Left lung (tissue), 10 donors: ENCODE measurements around the gene GCNT2. TPM values are rescaled to one million over a fixed set of nuclear protein-coding genes. Genes with fewer than 3 reads are reported as not detected.
"Not testable (repeated sequence)": the region's sequence is repeated elsewhere in the genome, so short reads cannot be mapped to it uniquely, and the experiment has no call there.

ENCODE experiments used
- ATAC-seq: fragments of 200-7000 bp; cut with Tn5 transposase; one replicate; pipeline ENCODE4 v1.9.1; 2020; ENCODE audit warnings: moderate library complexity
- DNase-seq, 4 donors: peaks; one replicate each; pipeline ENCODE4 v3.0.0-alpha.2; 2013 to 2020
- H3K27ac ChIP-seq, 2 donors: fragments of 200-600 bp; sonication (generic) in 1 of 2; one replicate each; pipeline versions ENCODE4 v1.5.0 to v1.8.0; 2020 to 2021
- H3K27me3 ChIP-seq, 2 donors: fragments of 200-600 bp; sonication (generic) in 1 of 2; one replicate each; pipeline versions ENCODE4 v1.5.0 to v1.8.0; 2020 to 2021
- H3K36me3 ChIP-seq, 2 donors: fragments of 200-600 bp; sonication (generic) in 1 of 2; one replicate each; pipeline versions ENCODE4 v1.5.0 to v1.8.0; 2020 to 2021
- H3K4me1 ChIP-seq, 2 donors: fragments of 200-600 bp; one replicate each; pipeline ENCODE4 v1.8.0; 2021
- H3K4me3 ChIP-seq, 2 donors: fragments of 200-600 bp; sonication (generic) in 1 of 2; one replicate each; pipeline versions ENCODE4 v1.5.0 to v1.8.0; 2020 to 2021; ENCODE audit warnings: mild to moderate bottlenecking in 1 of 2
- H3K9me3 ChIP-seq, 2 donors: fragments of 200-600 bp; sonication (generic) in 1 of 2; one replicate each; pipeline versions ENCODE4 v1.5.0 to v1.8.0; 2020 to 2021
- intact Hi-C, 2 donors: fragments of 100-400 bp; cut with DNase I; formaldehyde crosslinking; loops; one replicate each; pipeline versions ENCODE4 v1.11.2 to v1.14.2; 2022
- polyA plus RNA-seq, 6 donors: library from polyadenylated mRNA; unstranded; fragments of 120-200 nt; gene quantifications; one replicate each; pipeline ENCODE4 v1.2.1, GENCODE V29; 2013; ENCODE audit not compliant: insufficient read length in 6 of 6
- total RNA-seq, 2 donors: library from RNA; stranded (reverse); fragmentation: NEBNext Ultra II Directional; extraction: Animal tissue kit (Norgen Biotek cat#: 25700); gene quantifications; one replicate each; pipeline ENCODE4 v1.2.1, GENCODE V29; 2021
- TF ChIP-seq, protein P1 (sequence below), 2 donors: fragments of 200-600 bp; sonication (generic) in 1 of 2; IDR thresholded peaks; one replicate each; pipeline versions ENCODE4 v1.5.0 to v1.8.0; 2021; ENCODE audit warnings: antibody characterized with exemption in 2 of 2
- donor health status: DM: no; HTN: yes; CAD: no.
- donor health status: DM: no; HTN: no; CAD: no.

The GCNT2 gene
- total and polyA plus RNA-seq, 8 donors: 14.7 to 32.3 (median 18.0) TPM

GRCh38 chr6:10520468-10520867 lies 683 bp upstream of the GCNT2 start:
- H3K4me3 ChIP-seq: no peak overlapping the region
- ATAC-seq: peak; percentile 21
- H3K36me3 ChIP-seq: no peaks in the 10 kb centered on the region
- DNase-seq: no peak
- intact Hi-C loops: no loop called here
- TF ChIP-seq, protein P1, sequence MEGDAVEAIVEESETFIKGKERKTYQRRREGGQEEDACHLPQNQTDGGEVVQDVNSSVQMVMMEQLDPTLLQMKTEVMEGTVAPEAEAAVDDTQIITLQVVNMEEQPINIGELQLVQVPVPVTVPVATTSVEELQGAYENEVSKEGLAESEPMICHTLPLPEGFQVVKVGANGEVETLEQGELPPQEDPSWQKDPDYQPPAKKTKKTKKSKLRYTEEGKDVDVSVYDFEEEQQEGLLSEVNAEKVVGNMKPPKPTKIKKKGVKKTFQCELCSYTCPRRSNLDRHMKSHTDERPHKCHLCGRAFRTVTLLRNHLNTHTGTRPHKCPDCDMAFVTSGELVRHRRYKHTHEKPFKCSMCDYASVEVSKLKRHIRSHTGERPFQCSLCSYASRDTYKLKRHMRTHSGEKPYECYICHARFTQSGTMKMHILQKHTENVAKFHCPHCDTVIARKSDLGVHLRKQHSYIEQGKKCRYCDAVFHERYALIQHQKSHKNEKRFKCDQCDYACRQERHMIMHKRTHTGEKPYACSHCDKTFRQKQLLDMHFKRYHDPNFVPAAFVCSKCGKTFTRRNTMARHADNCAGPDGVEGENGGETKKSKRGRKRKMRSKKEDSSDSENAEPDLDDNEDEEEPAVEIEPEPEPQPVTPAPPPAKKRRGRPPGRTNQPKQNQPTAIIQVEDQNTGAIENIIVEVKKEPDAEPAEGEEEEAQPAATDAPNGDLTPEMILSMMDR (IDR thresholded peaks at IDR 0.05): no peak
- no peaks in the 10 kb centered on the region for H3K27me3 ChIP-seq
- no peaks in the 10 kb centered on the region for H3K9me3 ChIP-seq
- H3K4me1 ChIP-seq: peaks cover 8 to 40% of the 10 kb centered on the region in 2 donors
- peak overlapping the region; percentile 64 to 83 for H3K27ac ChIP-seq

GRCh38 chr6:10522929-10523573 lies 1.9 kb downstream of the GCNT2 start:
- Histone ChIP-seq H3K4me3 (no peak overlapping the region), H3K4me1 (peaks cover 8 to 42% of the 10 kb centered on the region in 2 donors), H3K27me3 (no peaks in the 10 kb centered on the region), H3K36me3 (no peaks in the 10 kb centered on the region), H3K27ac (peak overlapping the region; percentile 64 to 83), H3K9me3 (no peaks in the 10 kb centered on the region)
- TF ChIP-seq, protein P1 (IDR thresholded peaks at IDR 0.05): no peak
- DNase-seq (no peak), ATAC-seq (peak; percentile 38)
- intact Hi-C loops: no loop called here

DNA sequence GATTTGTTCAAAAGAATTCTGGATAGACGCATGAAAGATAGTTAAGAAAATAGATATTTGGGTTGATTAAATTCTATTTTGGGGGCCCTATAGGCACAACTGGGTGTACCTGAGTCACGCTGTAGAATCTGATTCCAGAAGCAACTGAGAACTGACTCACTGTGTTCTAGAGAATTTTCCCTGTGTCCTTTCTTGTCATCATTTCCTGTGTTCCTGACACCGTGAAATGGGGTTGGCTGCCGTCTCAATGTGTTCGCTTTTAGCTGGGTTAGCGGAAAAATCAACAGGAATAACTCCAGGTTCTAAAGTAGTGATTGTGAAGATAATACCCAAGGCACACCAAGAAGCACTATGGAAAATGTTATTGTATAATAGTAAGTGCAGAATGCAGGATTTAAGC lies 5.0 kb downstream of the GCNT2 start:
- DNase-seq: no peak
- H3K4me3 ChIP-seq: no peak overlapping the region
- ATAC-seq: no peak
- H3K4me1 ChIP-seq: peaks cover 2 to 30% of the 10 kb centered on the region in 2 donors
- intact Hi-C loops: no loop called here
- no peaks in the 10 kb centered on the region for H3K27me3 ChIP-seq
- H3K36me3 ChIP-seq: no peaks in the 10 kb centered on the region
- TF ChIP-seq, protein P1 (IDR thresholded peaks at IDR 0.05): no peak
- no peak overlapping the region for H3K27ac ChIP-seq
- no peaks in the 10 kb centered on the region for H3K9me3 ChIP-seq

DNA sequence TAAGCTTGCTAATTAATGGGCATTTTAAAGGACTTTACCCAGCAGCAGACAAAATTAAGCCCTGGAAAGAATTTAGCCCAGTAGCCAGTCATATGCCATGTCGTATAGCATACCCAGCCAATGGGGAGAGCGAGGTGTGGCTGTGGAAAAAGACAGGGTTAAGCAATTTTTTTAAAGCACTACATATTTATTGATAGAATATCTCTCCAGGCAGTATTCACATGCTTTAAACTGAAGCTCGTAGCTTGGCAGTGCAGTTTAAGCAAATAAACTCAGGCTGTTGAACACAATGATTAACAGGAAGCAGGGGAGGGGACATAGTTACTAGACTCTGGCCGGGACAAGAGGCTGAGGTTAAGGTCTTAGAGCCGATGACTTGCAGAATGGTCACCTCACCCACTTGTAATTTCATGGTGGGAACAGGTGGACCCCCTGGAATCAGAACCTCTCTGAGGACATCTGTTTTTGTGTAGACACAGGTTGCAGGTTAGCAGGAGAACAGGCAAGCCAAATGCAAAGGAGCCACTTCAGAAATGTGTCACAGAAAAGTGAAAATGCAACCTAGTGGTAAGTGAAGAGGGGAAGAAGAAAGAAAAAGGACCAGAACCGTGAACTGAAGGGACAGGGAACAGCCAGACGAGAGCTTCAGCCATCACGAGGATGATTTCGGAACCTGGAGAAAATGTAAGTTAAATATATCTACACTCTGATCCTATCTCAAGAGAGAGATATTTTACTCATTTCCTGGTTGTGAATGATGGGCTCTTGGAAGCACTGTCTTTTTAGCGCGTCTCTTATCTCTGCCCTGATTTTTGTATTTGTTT lies 7.2 kb downstream of the GCNT2 start:
- peaks cover 2 to 38% of the 10 kb centered on the region in 2 donors for H3K4me1 ChIP-seq
- H3K36me3 ChIP-seq: no peaks in the 10 kb centered on the region
- H3K9me3 ChIP-seq: no peaks in the 10 kb centered on the region
- TF ChIP-seq, protein P1 (IDR thresholded peaks at IDR 0.05): no peak
- intact Hi-C loops: no loop called here
- H3K27me3 ChIP-seq: no peaks in the 10 kb centered on the region
- peak; percentile 84 for ATAC-seq
- H3K27ac ChIP-seq: peak overlapping the region; percentile 81 to 84
- peak in 2 of 4 donors; percentile 56 to 66 for DNase-seq
- H3K4me3 ChIP-seq: peak overlapping the region; percentile 32 to 48

GRCh38 chr6:10529231-10529801 lies 8.2 kb downstream of the GCNT2 start:
- Histone ChIP-seq H3K27ac (peak overlapping the region; percentile 81 to 84), H3K4me3 (peak overlapping the region; percentile 32 to 48), H3K36me3 (no peaks in the 10 kb centered on the region), H3K4me1 (peaks cover 2 to 44% of the 10 kb centered on the region in 2 donors), H3K9me3 (no peaks in the 10 kb centered on the region), H3K27me3 (no peaks in the 10 kb centered on the region)
- ATAC-seq (peak; percentile 66), DNase-seq (peak in 1 of 4 donors; percentile 66)
- intact Hi-C loops: no loop called here
- TF ChIP-seq, protein P1 (IDR thresholded peaks at IDR 0.05): no peak

- intact Hi-C loops, H3K27me3 ChIP-seq, H3K36me3 ChIP-seq, DNase-seq, H3K9me3 ChIP-seq: not testable (repeated sequence)
- Histone ChIP-seq H3K4me3 (peak overlapping the region in 1 of 2 donors; percentile 48), H3K4me1 (peaks cover 2 to 50% of the 10 kb centered on the region in 2 donors), H3K27ac (peak overlapping the region; percentile 81 to 84)
- ATAC-seq: peak; percentile 7
Observed at GRCh38 chr6:10529828-10530374, 8.8 kb downstream of the GCNT2 start.
